K562 (cell line): ENCODE results near the gene CCDC28B. TPM values are rescaled to one million over a fixed set of nuclear protein-coding genes. Genes with fewer than 3 reads are reported as not detected.

Source experiments
- BRD4 ChIP-seq: fragments of 200-600 bp; sonication (generic); IDR thresholded peaks from 2 replicates; pipeline ENCODE4 v1.6.1; 2017; ENCODE audit warnings: inconsistent platforms
- CEBPG ChIP-seq, 3 experiments: fragments of 200-800 bp in 1 of 3; sonication (Bioruptor generic) in 1 of 3; sonication (generic) in 1 of 3; formaldehyde crosslinking in 1 of 3; IDR thresholded peaks in 2 of 3; conservative IDR thresholded peaks in 1 of 3; 2 replicates each; pipeline versions ENCODE4 v1.6.1 to v1.8.0; 2016 to 2022; ENCODE audit warnings: missing compliant biosample characterization in 2 of 3, missing genetic modification characterization in 2 of 3, mild to moderate bottlenecking in 1 of 3, missing genetic modification reagents in 1 of 3
- CHCHD3 ChIP-seq: fragments of 250-450 bp; sonication (Bioruptor Pico); IDR thresholded peaks from 2 replicates; pipeline ENCODE4 v2.1.2; 2022; ENCODE audit warnings: mild to moderate bottlenecking
- CTCFL ChIP-seq: IDR thresholded peaks from 2 replicates; pipeline ENCODE4 v1.6.1; 2011; ENCODE audit warnings: borderline replicate concordance, low read depth, mild to moderate bottlenecking, moderate library complexity, low read length; ENCODE audit not compliant: insufficient read depth, poor library complexity, severe bottlenecking
- GABPB1 ChIP-seq: sonication (generic); formaldehyde crosslinking; IDR thresholded peaks from 2 replicates; pipeline ENCODE4 v1.8.0; 2022; ENCODE audit warnings: mild to moderate bottlenecking, missing genetic modification reagents
- ILK ChIP-seq: fragments of 450-650 bp; IDR thresholded peaks from 2 replicates; pipeline ENCODE4 v1.6.1; 2016; ENCODE audit warnings: missing genetic modification characterization, low read depth, mild to moderate bottlenecking, missing compliant biosample characterization, moderate library complexity, borderline replicate concordance
- LCOR ChIP-seq: sonication (generic); formaldehyde crosslinking; IDR thresholded peaks from 2 replicates; pipeline ENCODE4 v1.8.0; 2022; ENCODE audit warnings: mild to moderate bottlenecking, missing genetic modification reagents
- MYBL2 ChIP-seq, 2 experiments: fragments of 450-650 bp in 1 of 2; sonication (generic) in 1 of 2; formaldehyde crosslinking in 1 of 2; IDR thresholded peaks; 2 replicates each; pipeline versions ENCODE4 v1.6.1 to v1.8.1; 2017 to 2022; ENCODE audit warnings: borderline replicate concordance in 1 of 2, inconsistent platforms in 1 of 2, low read depth in 1 of 2, mild to moderate bottlenecking in 1 of 2, missing genetic modification reagents in 1 of 2, moderate library complexity in 1 of 2
- NCOA4 ChIP-seq: fragments of 450-650 bp; IDR thresholded peaks from 2 replicates; pipeline ENCODE4 v1.6.1; 2018; ENCODE audit warnings: mild to moderate bottlenecking; ENCODE audit not compliant: partially characterized antibody
- POLR3G ChIP-seq: IDR thresholded peaks from 2 replicates; pipeline ENCODE4 v1.6.1; 2011; ENCODE audit not compliant: insufficient read length, insufficient replicate concordance; ENCODE audit errors: extremely low read depth
- PTTG1 ChIP-seq: fragments of 450-650 bp; IDR thresholded peaks from 2 replicates; pipeline ENCODE4 v1.6.1; 2016; ENCODE audit warnings: low read depth, mild to moderate bottlenecking, missing genetic modification characterization, missing compliant biosample characterization
- SP1 ChIP-seq: sonication (generic); formaldehyde crosslinking; IDR thresholded peaks from 2 replicates; pipeline ENCODE4 v1.8.1; 2022; ENCODE audit warnings: mild to moderate bottlenecking, missing genetic modification reagents
- STAT5A ChIP-seq: IDR thresholded peaks from 2 replicates; pipeline ENCODE4 v1.6.1; 2012; ENCODE audit warnings: low read length, inconsistent platforms, borderline replicate concordance
- TAF15 ChIP-seq: fragments of 200-400 bp; formaldehyde crosslinking; IDR thresholded peaks from 2 replicates; pipeline ENCODE4 v1.6.1; 2017; ENCODE audit warnings: mild to moderate bottlenecking, low read depth, low read length, moderate library complexity
- TAF9B ChIP-seq: fragments of 450-650 bp; IDR thresholded peaks from 2 replicates; pipeline ENCODE4 v1.6.1; 2018; ENCODE audit warnings: mild to moderate bottlenecking; ENCODE audit not compliant: partially characterized antibody
- TAL1 ChIP-seq: fragments of 450-650 bp; IDR thresholded peaks from 2 replicates; pipeline ENCODE4 v1.6.1; 2016; ENCODE audit warnings: mild to moderate bottlenecking
- TBL1XR1 ChIP-seq, 2 experiments: IDR thresholded peaks; 2 replicates each; pipeline ENCODE4 v1.6.1; 2012; ENCODE audit warnings: improper control_type of control experiment in 2 of 2, low read length in 2 of 2, mild to moderate bottlenecking in 1 of 2
- TEAD1 ChIP-seq, 2 experiments: fragments of 450-650 bp in 1 of 2; sonication (generic) in 1 of 2; formaldehyde crosslinking; IDR thresholded peaks; 2 replicates each; pipeline versions ENCODE4 v1.4.0 to v1.8.0; 2020 to 2022; ENCODE audit warnings: mild to moderate bottlenecking in 2 of 2, missing genetic modification reagents in 1 of 2
- TRIM24 ChIP-seq, 2 experiments: fragments of 450-650 bp; IDR thresholded peaks; 2 replicates each; pipeline ENCODE4 v1.6.1; 2016
- ZBTB33 ChIP-seq: sonication (generic); formaldehyde crosslinking; IDR thresholded peaks from 2 replicates; pipeline ENCODE4 v1.8.1; 2023; ENCODE audit warnings: mild to moderate bottlenecking, missing genetic modification reagents
- ZNF253 ChIP-seq: fragments of 250-450 bp; sonication (Bioruptor Pico); conservative IDR thresholded peaks from 2 replicates; pipeline ENCODE4 v1.6.1; 2021; ENCODE audit warnings: mild to moderate bottlenecking
- ZNF324 ChIP-seq: fragments of 250-450 bp; sonication (Bioruptor Pico); IDR thresholded peaks from 2 replicates; pipeline ENCODE4 v1.4.0; 2020; ENCODE audit warnings: mild to moderate bottlenecking
- ZNF57 ChIP-seq: fragments of 450-650 bp; formaldehyde crosslinking; IDR thresholded peaks from 2 replicates; pipeline ENCODE4 v1.4.0; 2020; ENCODE audit warnings: mild to moderate bottlenecking, moderate library complexity
- ZNF589 ChIP-seq: fragments of 200-800 bp; sonication (Bioruptor generic); IDR thresholded peaks from 2 replicates; pipeline ENCODE4 v1.6.1; 2016; ENCODE audit warnings: low read depth, missing genetic modification characterization, missing compliant biosample characterization
- polyA plus RNA-seq, 8 experiments: library from polyadenylated mRNA; depleted of rRNA in 4 of 8; stranded (reverse) in 5 of 8; unstranded in 3 of 8; fragments of >200 nt; fragmentation: Nextera tagmentation in 2 of 8; fragmentation: Illumina TruSeq in 1 of 8; extraction: Ambion mirVana in 2 of 8; extraction: Trizol in 1 of 8; gene quantifications; 2 replicates each; pipeline versions ENCODE4 v1.2.1 to v1.2.3, GENCODE V29; 2011 to 2014; ENCODE audit warnings: inconsistent platforms in 1 of 8, missing spikeins in 1 of 8
- total RNA-seq, 7 experiments: library from RNA; depleted of rRNA in 6 of 7; stranded (reverse); fragments of >200 nt in 6 of 7; fragmentation: Illumina TruSeq in 2 of 7; extraction: Trizol in 2 of 7; gene quantifications; 2 replicates each; pipeline versions ENCODE4 v1.2.1 to v1.2.3, GENCODE V29; 2011 to 2021; ENCODE audit warnings: low replicate concordance in 1 of 7

The CCDC28B gene
- total and polyA plus RNA-seq, 9 of the 15 experiments (the other 6 are each of a cell fraction or from before 2014, with no cell fraction given): 5.7 to 54.5 (median 31.7) TPM

GRCh38 chr1:32200226-32201010 lies at the start of gene CCDC28B (continued):
- TF ChIP-seq SP1 (CRISPR knock-in tag) (peak; percentile 71), BRD4 (no peak), TAL1 (no peak), PTTG1 (no peak), ZNF57 (CRISPR knock-in tag) (no peak), MYBL2 (IDR thresholded peaks at IDR 0.05; ENCODE audit: low read depth) (no peak), MYBL2 (CRISPR knock-in tag; IDR thresholded peaks at IDR 0.05; ENCODE audit: borderline replicate concordance) (no peak), ZBTB33 (CRISPR knock-in tag) (peak; percentile 66; the same call in 1 of the 2 replicates), TAF9B (no peak), ZNF253 (CRISPR knock-in tag) (no peak), CHCHD3 (CRISPR knock-in tag) (no peak), CEBPG (CRISPR knock-in tag; IDR thresholded peaks at IDR 0.05) (no peak; the same call in none of the 2 replicates), CEBPG (tag; conservative IDR thresholded peaks at IDR 0.05 in 1 of 2, IDR thresholded peaks at IDR 0.05 in 1 of 2) (no peak), TRIM24 (IDR thresholded peaks at IDR 0.05) (no peak), ILK (no peak), NCOA4 (no peak), TEAD1 (CRISPR knock-in tag; IDR thresholded peaks at IDR 0.05) (peak in 1 of 2 experiments; percentile 59; a peak in 1 of 4 replicates), GABPB1 (CRISPR knock-in tag) (peak; percentile 64), ZNF589 (CRISPR knock-in tag) (no peak), CTCFL (no peak), TBL1XR1 (IDR thresholded peaks at IDR 0.05; ENCODE audit: low read length in 2 of 2) (no peak), STAT5A (no peak), LCOR (0 out of 2 replicates have a peak, but pooled peaks have one; percentile 23), ZNF324 (CRISPR knock-in tag) (no peak), POLR3G (no peak), TAF15 (no peak)
